ENCODE results near the gene GFY.

GFY gene

GRCh38 chr19:49432141-49433073 lies 7.2 kb downstream of the GFY start:
- peaks cover 7% of the 10 kb centered on the region for H3K4me1 ChIP-seq (ENCODE audit: control insufficient read depth, low read depth, low read length)
- peaks cover 46% of the 10 kb centered on the region for H3K27me3 ChIP-seq (ENCODE audit: control insufficient read depth, insufficient read depth, low read length)
- no peak overlapping the region for H3K27ac ChIP-seq (ENCODE audit: low read length)
- H3K36me3 ChIP-seq (ENCODE audit: control insufficient read depth, low read depth, low read length), result no peaks in the 10 kb centered on the region
- peak overlapping the region; percentile 41 for H3K4me3 ChIP-seq (ENCODE audit: low read length)
- H3K9ac ChIP-seq (ENCODE audit: low read length), result no peak overlapping the region
- no peaks in the 10 kb centered on the region for H3K9me3 ChIP-seq (ENCODE audit: control insufficient read depth, low read depth, low read length)

GRCh38 chr19:49433240-49433901 lies 8.2 kb downstream of the GFY start:
- Histone ChIP-seq H3K4me3 (ENCODE audit: low read length) (no peak overlapping the region), H3K27ac (ENCODE audit: low read length) (no peak overlapping the region), H3K9ac (ENCODE audit: low read length) (no peak overlapping the region), H3K4me1 (ENCODE audit: control insufficient read depth, low read depth, low read length) (peaks cover 7% of the 10 kb centered on the region), H3K27me3 (ENCODE audit: control insufficient read depth, insufficient read depth, low read length) (peaks cover 53% of the 10 kb centered on the region), H3K36me3 (ENCODE audit: control insufficient read depth, low read depth, low read length) (no peaks in the 10 kb centered on the region), H3K9me3 (ENCODE audit: control insufficient read depth, low read depth, low read length) (no peaks in the 10 kb centered on the region)

GRCh38 chr19:49434907-49435583 lies 9.9 kb downstream of the GFY start:
- Histone ChIP-seq H3K27me3 (ENCODE audit: control insufficient read depth, insufficient read depth, low read length) (peaks cover 61% of the 10 kb centered on the region), H3K36me3 (ENCODE audit: control insufficient read depth, low read depth, low read length) (no peaks in the 10 kb centered on the region), H3K9me3 (ENCODE audit: control insufficient read depth, low read depth, low read length) (no peaks in the 10 kb centered on the region), H3K27ac (ENCODE audit: low read length) (no peak overlapping the region), H3K4me3 (ENCODE audit: low read length) (no peak overlapping the region), H3K4me1 (ENCODE audit: control insufficient read depth, low read depth, low read length) (peaks cover 3% of the 10 kb centered on the region), H3K9ac (ENCODE audit: low read length) (no peak overlapping the region)

GRCh38 chr19:49435670-49436069 lies 10.5 kb downstream of the GFY start:
- Histone ChIP-seq H3K4me1 (ENCODE audit: control insufficient read depth, low read depth, low read length) (peaks cover 3% of the 10 kb centered on the region), H3K36me3 (ENCODE audit: control insufficient read depth, low read depth, low read length) (no peaks in the 10 kb centered on the region), H3K4me3 (ENCODE audit: low read length) (peak overlapping the region; percentile 21), H3K27ac (ENCODE audit: low read length) (no peak overlapping the region), H3K27me3 (ENCODE audit: control insufficient read depth, insufficient read depth, low read length) (peaks cover 65% of the 10 kb centered on the region), H3K9ac (ENCODE audit: low read length) (no peak overlapping the region), H3K9me3 (ENCODE audit: control insufficient read depth, low read depth, low read length) (no peaks in the 10 kb centered on the region)

GRCh38 chr19:49436381-49437017 lies 11.3 kb downstream of the GFY start:
- Histone ChIP-seq H3K9ac (ENCODE audit: low read length) (no peak overlapping the region), H3K9me3 (ENCODE audit: control insufficient read depth, low read depth, low read length) (no peaks in the 10 kb centered on the region), H3K36me3 (ENCODE audit: control insufficient read depth, low read depth, low read length) (no peaks in the 10 kb centered on the region), H3K27ac (ENCODE audit: low read length) (no peak overlapping the region), H3K27me3 (ENCODE audit: control insufficient read depth, insufficient read depth, low read length) (peaks cover 70% of the 10 kb centered on the region), H3K4me3 (ENCODE audit: low read length) (no peak overlapping the region), H3K4me1 (ENCODE audit: control insufficient read depth, low read depth, low read length) (peaks cover 3% of the 10 kb centered on the region)

- no peaks in the 10 kb centered on the region for H3K9me3 ChIP-seq (ENCODE audit: control insufficient read depth, low read depth, low read length)
- no peak overlapping the region for H3K4me3 ChIP-seq (ENCODE audit: low read length)
- peaks cover 73% of the 10 kb centered on the region for H3K27me3 ChIP-seq (ENCODE audit: control insufficient read depth, insufficient read depth, low read length)
- H3K36me3 ChIP-seq (ENCODE audit: control insufficient read depth, low read depth, low read length), result no peaks in the 10 kb centered on the region
- H3K27ac ChIP-seq (ENCODE audit: low read length), result no peak overlapping the region
- no peak overlapping the region for H3K9ac ChIP-seq (ENCODE audit: low read length)
- H3K4me1 ChIP-seq (ENCODE audit: control insufficient read depth, low read depth, low read length), result peaks cover 4% of the 10 kb centered on the region
Measured at GRCh38 chr19:49437231-49437630, 12.0 kb downstream of the GFY start.

GRCh38 chr19:49438261-49438660 lies 13.1 kb downstream of the GFY start:
- H3K36me3 ChIP-seq (ENCODE audit: control insufficient read depth, low read depth, low read length), result no peaks in the 10 kb centered on the region
- H3K9ac ChIP-seq (ENCODE audit: low read length), result no peak overlapping the region
- no peaks in the 10 kb centered on the region for H3K9me3 ChIP-seq (ENCODE audit: control insufficient read depth, low read depth, low read length)
- peaks cover 6% of the 10 kb centered on the region for H3K4me1 ChIP-seq (ENCODE audit: control insufficient read depth, low read depth, low read length)
- H3K27ac ChIP-seq (ENCODE audit: low read length), result no peak overlapping the region
- H3K27me3 ChIP-seq (ENCODE audit: control insufficient read depth, insufficient read depth, low read length), result peaks cover 66% of the 10 kb centered on the region
- H3K4me3 ChIP-seq (ENCODE audit: low read length), result no peak overlapping the region

- H3K27ac ChIP-seq (ENCODE audit: low read length), result no peak overlapping the region
- no peak overlapping the region for H3K9ac ChIP-seq (ENCODE audit: low read length)
- H3K4me3 ChIP-seq (ENCODE audit: low read length), result no peak overlapping the region
- H3K27me3 ChIP-seq (ENCODE audit: control insufficient read depth, insufficient read depth, low read length), result peaks cover 60% of the 10 kb centered on the region
- peaks cover 6% of the 10 kb centered on the region for H3K4me1 ChIP-seq (ENCODE audit: control insufficient read depth, low read depth, low read length)
- H3K36me3 ChIP-seq (ENCODE audit: control insufficient read depth, low read depth, low read length), result no peaks in the 10 kb centered on the region
- no peaks in the 10 kb centered on the region for H3K9me3 ChIP-seq (ENCODE audit: control insufficient read depth, low read depth, low read length)
Measured at GRCh38 chr19:49439836-49440235, 14.6 kb downstream of the GFY start.

- peaks cover 6% of the 10 kb centered on the region for H3K4me1 ChIP-seq (ENCODE audit: control insufficient read depth, low read depth, low read length)
- no peak overlapping the region for H3K27ac ChIP-seq (ENCODE audit: low read length)
- H3K27me3 ChIP-seq (ENCODE audit: control insufficient read depth, insufficient read depth, low read length), result peaks cover 60% of the 10 kb centered on the region
- H3K4me3 ChIP-seq (ENCODE audit: low read length), result peak overlapping the region; percentile 33
- H3K9ac ChIP-seq (ENCODE audit: low read length), result no peak overlapping the region
- H3K9me3 ChIP-seq (ENCODE audit: control insufficient read depth, low read depth, low read length), result no peaks in the 10 kb centered on the region
- H3K36me3 ChIP-seq (ENCODE audit: control insufficient read depth, low read depth, low read length), result no peaks in the 10 kb centered on the region
Measured at GRCh38 chr19:49440439-49441209, 15.4 kb downstream of the GFY start.

GRCh38 chr19:49441210-49441959 lies 16.2 kb downstream of the GFY start, which contains the start of gene SLC17A7:
SLC17A7 (minus strand) TSS chr19:49441527; CDS start chr19:49441379, 148 bp downstream.
- peaks cover 1% of the 10 kb centered on the region for H3K36me3 ChIP-seq (ENCODE audit: control insufficient read depth, low read depth, low read length)
- H3K4me1 ChIP-seq (ENCODE audit: control insufficient read depth, low read depth, low read length), result peaks cover 3% of the 10 kb centered on the region
- H3K9ac ChIP-seq (ENCODE audit: low read length), result no peak within 1 kb of the TSS
- H3K27ac ChIP-seq (ENCODE audit: low read length), result no peak within 1 kb of the TSS
- H3K9me3 ChIP-seq (ENCODE audit: control insufficient read depth, low read depth, low read length), result no peaks in the 10 kb centered on the region
- H3K27me3 ChIP-seq (ENCODE audit: control insufficient read depth, insufficient read depth, low read length), result peaks cover 59% of the 10 kb centered on the region
- peak within 1 kb of the TSS; percentile 52 for H3K4me3 ChIP-seq (ENCODE audit: low read length)

Measured in iPS-18a (cell line).